Endothelial cell of umbilical vein (primary cell): ENCODE data around the gene SENP7.

Source experiments
- EZH2 ChIP-seq: IDR thresholded peaks from 2 replicates; pipeline ENCODE4 v1.6.1; 2012; ENCODE audit warnings: borderline replicate concordance, low read depth, mild to moderate bottlenecking, moderate library complexity, low read length, inconsistent platforms; ENCODE audit not compliant: severe bottlenecking
- JUN ChIP-seq: IDR thresholded peaks from 2 replicates; pipeline ENCODE4 v1.6.1; 2011; ENCODE audit warnings: borderline replicate concordance, low read depth; ENCODE audit not compliant: insufficient read length, insufficient read depth
- MYC ChIP-seq: IDR thresholded peaks from one replicate; pipeline ENCODE4 v1.6.1; 2011; ENCODE audit warnings: mild to moderate bottlenecking, low read depth, low read length
- POLR2A ChIP-seq: IDR thresholded peaks from 2 replicates; pipeline ENCODE4 v1.6.1; 2012; ENCODE audit warnings: low read depth, mild to moderate bottlenecking, control low read depth, low read length
- POLR2AphosphoS5 ChIP-seq: IDR thresholded peaks from 2 replicates; pipeline ENCODE4 v1.6.1; 2012; ENCODE audit warnings: low read depth, mild to moderate bottlenecking, control low read depth, low read length, moderate library complexity; ENCODE audit not compliant: insufficient read depth
- TF ChIP-seq, protein P1 (sequence below), 2 donors: IDR thresholded peaks; 1 replicate in 1 of 2; 2 replicates in 1 of 2; pipeline ENCODE4 v1.5.1; 2011; ENCODE audit warnings: low read length in 2 of 2, mild to moderate bottlenecking in 2 of 2, moderate library complexity in 2 of 2, control low read depth in 1 of 2, inconsistent platforms in 1 of 2, low read depth in 1 of 2; ENCODE audit not compliant: insufficient read depth in 1 of 2; ENCODE audit errors: extremely low read depth in 1 of 2
- TF ChIP-seq, protein P2 (sequence below): IDR thresholded peaks from 2 replicates; pipeline ENCODE4 v1.6.1; 2011; ENCODE audit not compliant: insufficient read depth, insufficient read length

DNA sequence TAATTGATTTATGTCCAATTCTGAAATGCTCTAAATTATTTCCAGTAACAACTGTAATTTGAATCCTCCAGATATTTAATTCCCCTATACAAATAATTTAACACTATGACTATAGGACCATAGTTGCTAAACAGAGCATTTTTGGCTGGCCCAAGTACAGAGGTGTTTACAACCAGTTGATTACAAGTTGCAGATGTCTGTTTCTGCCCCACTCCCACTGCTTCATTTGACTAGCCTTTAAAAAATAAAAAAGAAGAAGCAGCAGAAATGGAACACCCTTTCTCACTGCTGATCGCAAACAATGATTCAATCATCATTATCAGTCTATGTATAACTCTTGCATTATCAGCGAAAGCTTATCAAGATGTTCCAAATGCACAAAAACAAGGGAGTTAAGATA lies 54.6 kb downstream of the SENP7 start:
- TF ChIP-seq, protein P1, sequence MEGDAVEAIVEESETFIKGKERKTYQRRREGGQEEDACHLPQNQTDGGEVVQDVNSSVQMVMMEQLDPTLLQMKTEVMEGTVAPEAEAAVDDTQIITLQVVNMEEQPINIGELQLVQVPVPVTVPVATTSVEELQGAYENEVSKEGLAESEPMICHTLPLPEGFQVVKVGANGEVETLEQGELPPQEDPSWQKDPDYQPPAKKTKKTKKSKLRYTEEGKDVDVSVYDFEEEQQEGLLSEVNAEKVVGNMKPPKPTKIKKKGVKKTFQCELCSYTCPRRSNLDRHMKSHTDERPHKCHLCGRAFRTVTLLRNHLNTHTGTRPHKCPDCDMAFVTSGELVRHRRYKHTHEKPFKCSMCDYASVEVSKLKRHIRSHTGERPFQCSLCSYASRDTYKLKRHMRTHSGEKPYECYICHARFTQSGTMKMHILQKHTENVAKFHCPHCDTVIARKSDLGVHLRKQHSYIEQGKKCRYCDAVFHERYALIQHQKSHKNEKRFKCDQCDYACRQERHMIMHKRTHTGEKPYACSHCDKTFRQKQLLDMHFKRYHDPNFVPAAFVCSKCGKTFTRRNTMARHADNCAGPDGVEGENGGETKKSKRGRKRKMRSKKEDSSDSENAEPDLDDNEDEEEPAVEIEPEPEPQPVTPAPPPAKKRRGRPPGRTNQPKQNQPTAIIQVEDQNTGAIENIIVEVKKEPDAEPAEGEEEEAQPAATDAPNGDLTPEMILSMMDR (IDR thresholded peaks at IDR 0.05; ENCODE audit: extremely low read depth in 1 of 2, insufficient read depth in 1 of 2, low read depth in 1 of 2, low read length in 2 of 2), result no peak
- TF ChIP-seq POLR2A (no peak), EZH2 (no peak), POLR2AphosphoS5 (no peak), MYC (no peak), JUN (no peak)
- TF ChIP-seq, protein P2, sequence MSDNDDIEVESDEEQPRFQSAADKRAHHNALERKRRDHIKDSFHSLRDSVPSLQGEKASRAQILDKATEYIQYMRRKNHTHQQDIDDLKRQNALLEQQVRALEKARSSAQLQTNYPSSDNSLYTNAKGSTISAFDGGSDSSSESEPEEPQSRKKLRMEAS, result no peak
